HepG2 (cell line): Measurements from ENCODE around the gene TMCO4. TPM values are rescaled to one million over a fixed set of nuclear protein-coding genes. Genes with fewer than 3 reads are reported as not detected.
"Not testable (repeated sequence)": the region's sequence is repeated elsewhere in the genome, so short reads cannot be mapped to it uniquely, and the experiment has no call there.

Experiments used
- ATAC-seq: fragments of 200-7000 bp; cut with Tn5 transposase; 3 replicates; pipeline ENCODE4 v1.9.1; 2020; ENCODE audit warnings: mild to moderate bottlenecking, moderate library complexity
- BruUV-seq: library from RNA; stranded (reverse); fragments of 400-500 nt; replicated peaks from 2 replicates; lab custom pipeline; 2021; lab: Mats Ljungman, UMichigan
- CTCF ChIA-PET: fragments of 300-600 bp; formaldehyde crosslinking; extraction: SDS; loops from one replicate; lab custom pipeline; 2021; ENCODE audit warnings: low total read pairs, inconsistent platforms, low intra/inter-chr PET ratio; lab: Yijun Ruan, JAX
- POLR2A ChIA-PET: fragments of 350-600 bp; sonication (Branson Sonifier 250); formaldehyde crosslinking; loops from one replicate; lab custom pipeline; 2020; ENCODE audit warnings: antibody characterized with exemption, inconsistent platforms; lab: Yijun Ruan, JAX
- DNase-seq: peaks from one replicate; pipeline ENCODE4 v3.0.0-alpha.2; 2015; ENCODE audit warnings: low spot score
- FAIRE-seq: peaks from 3 replicates; lab custom pipeline; 2011; peaks lifted over from hg19 to GRCh38; lab: Jason Lieb, UNC
- H2AFZ ChIP-seq: one replicate; pipeline ENCODE4 v1.6.1; 2011; ENCODE audit warnings: low read length, inconsistent platforms
- H3K27ac ChIP-seq: fragments of 300-600 bp; 3 replicates; pipeline ENCODE4 v1.8.0; 2011; ENCODE audit warnings: mixed run types, mild to moderate bottlenecking, mixed read lengths, low read length, inconsistent platforms; ENCODE audit not compliant: insufficient read depth; ENCODE audit errors: extremely low read length
- H3K27me3 ChIP-seq, 2 experiments: fragments of 200-600 bp in 1 of 2; 2 replicates in 1 of 2; 3 replicates in 1 of 2; pipeline versions ENCODE4 v1.6.0 to v1.8.0; 2011; ENCODE audit warnings: low read length in 2 of 2, mild to moderate bottlenecking in 2 of 2, moderate library complexity in 2 of 2, inconsistent platforms in 1 of 2; ENCODE audit not compliant: insufficient read depth in 2 of 2, control insufficient read depth in 1 of 2
- H3K36me3 ChIP-seq, 2 experiments: fragments of 200-600 bp in 1 of 2; replicated peaks in 1 of 2; 2 replicates in 1 of 2; 3 replicates in 1 of 2; pipeline versions ENCODE4 v1.5.1 to v1.8.0; 2011; ENCODE audit warnings: low read length in 2 of 2, inconsistent platforms in 1 of 2; ENCODE audit not compliant: insufficient read depth in 2 of 2, control insufficient read depth in 1 of 2
- H3K4me1 ChIP-seq: 2 replicates; pipeline ENCODE4 v1.5.1; 2012; ENCODE audit warnings: low read length, inconsistent platforms; ENCODE audit not compliant: insufficient read depth
- H3K4me2 ChIP-seq: 2 replicates; pipeline ENCODE4 v1.6.0; 2011; ENCODE audit warnings: low read depth, low read length, inconsistent platforms
- H3K4me3 ChIP-seq, 3 experiments: fragments of 200-600 bp in 1 of 3; sonication (generic), shearing (Covaris generic) in 1 of 3; replicated peaks in 1 of 3; 2 replicates each; pipeline ENCODE4 v1.5.1; 2011 to 2016; ENCODE audit warnings: low read length in 3 of 3, inconsistent platforms in 2 of 3, low read depth in 2 of 3, mild to moderate bottlenecking in 2 of 3, control low read depth in 1 of 3, mixed read lengths in 1 of 3; ENCODE audit not compliant: insufficient read depth in 1 of 3
- H3K79me2 ChIP-seq: one replicate; pipeline ENCODE4 v1.6.1; 2011; ENCODE audit warnings: low read length, inconsistent platforms; ENCODE audit not compliant: insufficient read depth
- H3K9ac ChIP-seq: 2 replicates; pipeline ENCODE4 v1.6.0; 2011; ENCODE audit warnings: mild to moderate bottlenecking, low read depth, low read length, inconsistent platforms; ENCODE audit not compliant: insufficient read depth
- H3K9me3 ChIP-seq: 2 replicates; pipeline ENCODE4 v1.5.1; 2012; ENCODE audit warnings: mild to moderate bottlenecking, low read length
- H4K20me1 ChIP-seq: 2 replicates; pipeline ENCODE4 v1.6.0; 2011; ENCODE audit warnings: inconsistent platforms, mild to moderate bottlenecking, low read length, moderate library complexity; ENCODE audit not compliant: insufficient read depth
- LCORL ChIP-seq, 2 experiments: fragments of 450-650 bp in 1 of 2; sonication (generic) in 1 of 2; formaldehyde crosslinking in 1 of 2; IDR thresholded peaks; 2 replicates each; pipeline versions ENCODE4 v1.5.0 to v1.6.1; 2017 to 2020; ENCODE audit warnings: antibody characterized with exemption in 1 of 2, missing genetic modification reagents in 1 of 2
- SAP130 ChIP-seq: IDR thresholded peaks from 2 replicates; pipeline ENCODE4 v1.6.1; 2016; ENCODE audit warnings: low read depth
- SMAD3 ChIP-seq: sonication (generic); formaldehyde crosslinking; IDR thresholded peaks from 2 replicates; pipeline ENCODE4 v1.4.0; 2020; ENCODE audit warnings: missing genetic modification reagents
- ZBTB4 ChIP-seq: sonication (generic); formaldehyde crosslinking; IDR thresholded peaks from 2 replicates; pipeline ENCODE4 v1.4.0; 2020; ENCODE audit warnings: missing genetic modification reagents, mild to moderate bottlenecking, borderline replicate concordance
- ZNF143 ChIP-seq: sonication (generic); formaldehyde crosslinking; IDR thresholded peaks from 2 replicates; pipeline ENCODE4 v1.4.0; 2020; ENCODE audit warnings: missing genetic modification reagents
- WGBS: methylation state at CpG from one replicate; pipeline ENCODE4 v1.1.6; 2017; ENCODE audit warnings: low lambda C conversion rate; 5-methylcytosine and 5-hydroxymethylcytosine counted together
- in situ Hi-C: cut with HindIII; loops from 2 replicates; pipeline ENCODE4 v1.10.0; 2017; ENCODE audit warnings: low pct_unique_long_range_greater_than_20kb; ENCODE audit not compliant: extremely low pct_ligation_motif_present
- intact Hi-C: fragments of 100-400 bp; cut with micrococcal nuclease; formaldehyde crosslinking; loops from one replicate; pipeline ENCODE4 v1.10.0; 2022; ENCODE audit not compliant: unreplicated experiment
- polyA plus RNA-seq, 8 experiments: library from polyadenylated mRNA; depleted of rRNA in 3 of 8; stranded (reverse) in 7 of 8; unstranded in 1 of 8; fragments of >200 nt; fragmentation: Illumina TruSeq in 4 of 8; extraction: Trizol in 4 of 8; gene quantifications; 2 replicates each; pipeline versions ENCODE4 v1.2.1 to v1.2.3, GENCODE V29; 2011 to 2016; ENCODE audit warnings: low read depth in 4 of 8, missing spikeins in 1 of 8, mixed read lengths in 1 of 8; ENCODE audit not compliant: insufficient read depth in 1 of 8
- total RNA-seq, 5 experiments: library from RNA; depleted of rRNA; stranded (reverse); fragments of >200 nt; fragmentation: Illumina TruSeq; extraction: Trizol; gene quantifications; 2 replicates each; pipeline ENCODE4 v1.2.3, GENCODE V29; 2016; ENCODE audit warnings: low read depth in 1 of 5
- TF ChIP-seq, protein P1 (sequence below): sonication (generic); formaldehyde crosslinking; IDR thresholded peaks from 2 replicates; pipeline ENCODE4 v1.4.0; 2020; ENCODE audit warnings: missing genetic modification reagents, borderline replicate concordance

TMCO4 gene
- total and polyA plus RNA-seq, 2 of the 13 experiments (the other 11 are each of a cell fraction or from before 2014, with no cell fraction given), result 2.1 to 4.1 TPM

DNA sequence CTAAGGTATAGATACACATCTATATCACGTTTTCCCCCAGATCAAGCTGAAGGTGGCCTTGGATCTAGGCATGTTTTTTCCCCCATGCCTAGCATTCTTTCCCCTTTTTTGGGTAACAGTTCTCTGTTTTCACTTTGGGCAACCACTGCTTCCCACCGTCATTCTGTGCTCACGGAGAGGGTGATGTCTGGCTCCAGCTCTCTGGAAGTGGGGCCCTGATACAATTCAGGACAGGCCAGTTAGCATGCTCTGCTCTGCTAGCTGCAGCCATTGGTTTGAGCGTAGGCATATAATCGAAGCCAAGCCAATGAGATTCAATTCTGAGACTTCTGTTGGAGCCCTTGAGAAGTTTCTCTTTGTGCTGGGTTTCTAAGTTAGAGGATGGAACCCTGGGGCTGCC lies 17.4 kb upstream of the TMCO4 start (continued):
- TF ChIP-seq SMAD3 (CRISPR knock-in tag) (no peak), ZNF143 (CRISPR knock-in tag) (no peak), ZBTB4 (CRISPR knock-in tag) (no peak), SAP130 (CRISPR knock-in tag) (no peak), LCORL (IDR thresholded peaks at IDR 0.05) (no peak), LCORL (CRISPR knock-in tag; IDR thresholded peaks at IDR 0.05) (no peak)
- TF ChIP-seq, protein P1, sequence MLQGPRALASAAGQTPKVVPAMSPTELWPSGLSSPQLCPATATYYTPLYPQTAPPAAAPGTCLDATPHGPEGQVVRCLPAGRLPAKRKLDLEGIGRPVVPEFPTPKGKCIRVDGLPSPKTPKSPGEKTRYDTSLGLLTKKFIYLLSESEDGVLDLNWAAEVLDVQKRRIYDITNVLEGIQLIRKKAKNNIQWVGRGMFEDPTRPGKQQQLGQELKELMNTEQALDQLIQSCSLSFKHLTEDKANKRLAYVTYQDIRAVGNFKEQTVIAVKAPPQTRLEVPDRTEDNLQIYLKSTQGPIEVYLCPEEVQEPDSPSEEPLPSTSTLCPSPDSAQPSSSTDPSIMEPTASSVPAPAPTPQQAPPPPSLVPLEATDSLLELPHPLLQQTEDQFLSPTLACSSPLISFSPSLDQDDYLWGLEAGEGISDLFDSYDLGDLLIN, result no peak

GRCh38 chr1:19816737-19817086 lies 17.0 kb upstream of the TMCO4 start:
- H3K27ac ChIP-seq, CTCF ChIA-PET, H3K79me2 ChIP-seq, in situ Hi-C loops, H3K9ac ChIP-seq, H3K9me3 ChIP-seq, H4K20me1 ChIP-seq, ATAC-seq, FAIRE-seq, BruUV-seq, H3K36me3 ChIP-seq, H3K4me3 ChIP-seq, POLR2A ChIA-PET, H2AFZ ChIP-seq, DNase-seq: not testable (repeated sequence)
- 50% methylated on average over 1 of the region's 1 CpG for WGBS
- H3K4me1 ChIP-seq, result peaks cover 56% of the 10 kb centered on the region
- peaks cover 0 to 11% of the 10 kb centered on the region in 2 experiments; a peak in 2 of 5 replicates for H3K27me3 ChIP-seq
- intact Hi-C loops, result loop anchor here (10.0 kb wide), 1 partner anchor 68 kb away; the partner anchor contains the start of gene OTUD3
- H3K4me2 ChIP-seq, result peak overlapping the region; percentile 68; the same call in 1 of the 2 replicates
